ENCODE data around the gene ZNF184. TPM values are rescaled to one million over a fixed set of nuclear protein-coding genes. Genes with fewer than 3 reads are reported as not detected.

Gene ZNF184
- total and polyA plus RNA-seq, 10 of the 15 experiments (the other 5 are each of a cell fraction or from before 2014, with no cell fraction given): 4.1 to 15.1 (median 8.3) TPM

GRCh38 chr6:27495386-27496135 is 22.7 kb upstream of the ZNF184 start:
- peak overlapping the region; percentile 73 for H3K9ac ChIP-seq (ENCODE audit: control insufficient read depth, insufficient read depth, low read length)
- DNase-seq (ENCODE audit: low read depth, low spot score) (peak; percentile 64), FAIRE-seq (peak; percentile 86), ATAC-seq (peak; percentile 94)
- H3K27me3 ChIP-seq (replicated peaks in 1 of 2; ENCODE audit: control insufficient read depth in 2 of 2, insufficient read depth in 2 of 2, low read length in 1 of 2): no peaks in the 10 kb centered on the region; a peak in 1 of 4 replicates
- intact Hi-C loops (cut with micrococcal nuclease; ENCODE audit: unreplicated experiment) (no loop called here), in situ Hi-C loops (cut with MboI) (no loop called here)
- no peaks in the 10 kb centered on the region for H3K36me3 ChIP-seq (ENCODE audit: control insufficient read depth in 2 of 2, insufficient read depth in 2 of 2, low read length in 1 of 2)
- no peak overlapping the region for H3K27ac ChIP-seq (ENCODE audit: control insufficient read depth, insufficient read depth)
- H3K9me3 ChIP-seq (replicated peaks; ENCODE audit: control insufficient read depth, insufficient read depth, low read length): no peaks in the 10 kb centered on the region
- 7% methylated on average over 34 of the region's 34 CpGs for WGBS (ENCODE audit: insufficient coverage, insufficient replicate concordance, low lambda C conversion rate, missing lambda C conversion rate)
- no peaks in the 10 kb centered on the region for H3K4me1 ChIP-seq (ENCODE audit: control insufficient read depth, insufficient read depth, low read length)
- ChIA-PET CTCF (interaction anchor here (0.8 to 1.2 kb wide), 2 partner anchors 10 to 300 kb away, joined by 3 to 5 read pairs; no protein-coding TSS in a partner anchor), SMC1A (ENCODE audit: uncharacterized antibody, unreplicated experiment) (interaction anchor here (0.6 to 1.2 kb wide), 2 partner anchors 23 to 183 kb away, joined by 3 to 4 read pairs; no protein-coding TSS in a partner anchor), RAD21 (ENCODE audit: unreplicated experiment) (interaction anchor here (0.9 to 1.4 kb wide), 2 partner anchors 10 to 318 kb away, joined by 3 to 4 read pairs; no protein-coding TSS in a partner anchor), POLR2A (no interaction called here)
- H3K4me2 ChIP-seq (ENCODE audit: control insufficient read depth, insufficient read depth): peak overlapping the region; percentile 100
- H4K20me1 ChIP-seq (ENCODE audit: control insufficient read depth, insufficient read depth): no peaks in the 10 kb centered on the region
- peak overlapping the region; percentile 92 for H2AFZ ChIP-seq (ENCODE audit: control insufficient read depth, low read depth, low read length)
- no peaks in the 10 kb centered on the region for H3K79me2 ChIP-seq (ENCODE audit: control insufficient read depth, insufficient read depth, low read length)
- peak overlapping the region; percentile 78 for H3K4me3 ChIP-seq
- BruUV-seq (replicated peaks): no TSS peak
- TF ChIP-seq USF1 (IDR thresholded peaks at IDR 0.05; ENCODE audit: borderline replicate concordance, extremely low read length, insufficient read depth, low read depth, low read length) (no peak), REST (IDR thresholded peaks at IDR 0.05; ENCODE audit: low read depth, low read length) (no peak), LARP7 (IDR thresholded peaks at IDR 0.05) (no peak), ZBTB40 (IDR thresholded peaks at IDR 0.05; ENCODE audit: borderline replicate concordance) (peak; percentile 15; the same call in 1 of the 2 replicates), NRF1 (conservative IDR thresholded peaks at IDR 0.05; ENCODE audit: low read depth, low read length) (no peak), ASH2L (IDR thresholded peaks at IDR 0.05; ENCODE audit: borderline replicate concordance, low read depth) (0 out of 2 replicates have a peak, but pooled peaks have one; percentile 65), KDM1A (IDR thresholded peaks at IDR 0.05; ENCODE audit: borderline replicate concordance) (no peak), CREB1 (IDR thresholded peaks at IDR 0.05; ENCODE audit: low read depth) (peak; percentile 97), RAD21 (IDR thresholded peaks at IDR 0.05; ENCODE audit: insufficient read depth, low read depth, low read length) (no peak), MLLT1 (IDR thresholded peaks at IDR 0.05) (no peak)

Data from GM12878 (cell line).